Fibroblast of the aortic adventitia (primary cell): ENCODE data around the gene KCNH3. TPM values are rescaled to one million over a fixed set of nuclear protein-coding genes. Genes with fewer than 3 reads are reported as not detected.
"Not testable (repeated sequence)": the region's sequence is repeated elsewhere in the genome, so short reads cannot be mapped to it uniquely, and the experiment has no call there.

Experiments used
- DNase-seq: peaks from one replicate; pipeline ENCODE4 v3.0.0-alpha.2; 2010; ENCODE audit warnings: low read depth
- H3K4me3 ChIP-seq: 2 replicates; pipeline ENCODE4 v1.5.1; 2011; ENCODE audit warnings: low read depth, mild to moderate bottlenecking, control low read depth, low read length, moderate library complexity
- CTCF ChIP-seq: IDR thresholded peaks from 2 replicates; pipeline ENCODE4 v1.5.1; 2011; ENCODE audit warnings: mild to moderate bottlenecking, low read length, control low read depth, inconsistent platforms; ENCODE audit not compliant: insufficient read depth
- small RNA-seq: library from RNA; depleted of rRNA; stranded (forward); fragments of <200 nt; gene quantifications from one replicate; pipeline ENCODE3, GENCODE V24; 2012
- total RNA-seq: library from RNA; depleted of rRNA; stranded (reverse); fragments of >200 nt; gene quantifications from 2 replicates; pipeline ENCODE4 v1.2.3, GENCODE V29; 2012; ENCODE audit warnings: low replicate concordance

KCNH3 gene
- total RNA-seq, 1 donor, result 0.18 TPM

DNA sequence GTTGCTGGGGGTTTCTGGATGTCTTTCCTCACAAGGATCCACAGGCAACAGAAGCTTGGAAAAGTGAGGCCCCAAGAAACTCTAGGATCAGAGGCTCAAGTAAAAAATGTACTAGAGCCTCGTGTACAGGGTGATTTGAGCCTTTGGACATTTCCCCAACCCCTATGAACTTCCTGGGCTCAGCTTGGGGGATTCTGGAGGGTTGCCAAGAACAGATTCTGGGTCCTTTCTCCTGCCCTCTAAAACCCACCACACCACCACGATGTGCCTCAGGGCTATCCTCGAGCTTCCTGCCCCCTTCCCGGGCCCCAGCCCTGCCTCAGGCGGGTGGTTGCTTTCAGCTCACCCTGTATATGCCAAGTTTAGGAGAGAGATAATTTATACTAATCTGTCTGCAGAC lies 66.0 kb downstream of the KCNH3 start:
- no peak for TF ChIP-seq CTCF
- H3K4me3 ChIP-seq, result no peak overlapping the region
- no peak for DNase-seq

GRCh38 chr12:49605539-49605938 lies 66.7 kb downstream of the KCNH3 start, which contains the start of gene FAM186B:
FAM186B (minus strand) TSS chr12:49605639; CDS start chr12:49605477, 162 bp downstream.
- not testable (repeated sequence) for DNase-seq, H3K4me3 ChIP-seq

Small RNA genes within 50 kb of the gene (small RNA-seq; reads per million reads assigned to genes)
- gene POLR2KP1, result not detected
- not detected for gene RNU6-834P

Other genes with a start within 250 kb of the KCNH3 start
- 0.18 and 0.33 TPM in 2 replicates for gene PRPH, start 243.9 kb upstream of the KCNH3 start, total RNA-seq
- gene TROAP, start 215.8 kb upstream of the KCNH3 start, total RNA-seq, result 4.0 and 11.3 TPM in 2 replicates
- gene C1QL4, start 201.8 kb upstream of the KCNH3 start, total RNA-seq, result 0.18 TPM in 1 of 2 replicates, not detected in the other
- 1.6 and 2.5 TPM in 2 replicates for gene DNAJC22, start 192.1 kb upstream of the KCNH3 start, total RNA-seq
- 25.1 and 34.1 TPM in 2 replicates for gene SPATS2, start 171.6 kb upstream of the KCNH3 start, total RNA-seq
- gene MCRS1, start 29.1 kb downstream of the KCNH3 start, total RNA-seq, result 45.5 and 48.7 TPM in 2 replicates
- gene FAM186B, start 66.6 kb downstream of the KCNH3 start, total RNA-seq, result 0.45 and 2.7 TPM in 2 replicates
- gene PRPF40B, start 84.5 kb downstream of the KCNH3 start, total RNA-seq, result 10.5 and 16.8 TPM in 2 replicates
- gene FMNL3, start 168.4 kb downstream of the KCNH3 start, total RNA-seq, result 12.0 and 20.8 TPM in 2 replicates
- 238 and 564 TPM in 2 replicates for gene TMBIM6, start 202.5 kb downstream of the KCNH3 start, total RNA-seq